Esophagus muscularis mucosa (tissue), 4 donors: ENCODE data around the gene ENO3. TPM values are rescaled to one million over a fixed set of nuclear protein-coding genes. Genes with fewer than 3 reads are reported as not detected.

Experiments used
- DNase-seq: peaks from one replicate; pipeline ENCODE4 v3.0.0-alpha.2; 2017; ENCODE audit errors: extremely low spot score
- H3K27ac ChIP-seq, 4 donors: fragments of 200-600 bp; sonication (generic); replicated peaks in 1 of 4; 1 replicate in 3 of 4; 2 replicates in 1 of 4; pipeline ENCODE4 v1.5.1; 2016 to 2019; ENCODE audit warnings: mild to moderate bottlenecking in 1 of 4
- H3K27me3 ChIP-seq, 4 donors: fragments of 200-600 bp; sonication (generic); one replicate each; pipeline versions ENCODE4 v1.5.1 to v1.6.0; 2016 to 2019
- H3K36me3 ChIP-seq, 4 donors: fragments of 200-600 bp; sonication (generic); one replicate each; pipeline ENCODE4 v1.5.1; 2016 to 2019
- H3K4me1 ChIP-seq, 4 donors: fragments of 200-600 bp; sonication (generic); one replicate each; pipeline ENCODE4 v1.5.1; 2016 to 2019
- H3K4me3 ChIP-seq, 4 donors: fragments of 200-600 bp; sonication (generic); 1 replicate in 2 of 4; 2 replicates in 2 of 4; pipeline ENCODE4 v1.5.1; 2016 to 2019; ENCODE audit warnings: mild to moderate bottlenecking in 4 of 4, moderate library complexity in 1 of 4
- H3K9me3 ChIP-seq, 4 donors: fragments of 200-600 bp; sonication (generic); 1 replicate in 3 of 4; 2 replicates in 1 of 4; pipeline ENCODE4 v1.5.1; 2016 to 2019
- CTCF ChIP-seq, 3 experiments: fragments of 200-600 bp in 2 of 3; fragments of 450-650 bp in 1 of 3; sonication (generic) in 2 of 3; IDR thresholded peaks; one replicate each; pipeline ENCODE4 v1.5.1; 2017 to 2019; ENCODE audit warnings: antibody characterized with exemption in 3 of 3, mild to moderate bottlenecking in 2 of 3, moderate library complexity in 1 of 3
- EP300 ChIP-seq: sonication (generic); formaldehyde crosslinking; IDR thresholded peaks from one replicate; pipeline ENCODE4 v1.6.1; 2017; ENCODE audit warnings: antibody characterized with exemption
- POLR2A ChIP-seq: fragments of 450-650 bp; IDR thresholded peaks from one replicate; pipeline ENCODE4 v1.6.1; 2017; ENCODE audit warnings: antibody characterized with exemption, moderate library complexity, mild to moderate bottlenecking, low read depth
- POLR2AphosphoS5 ChIP-seq, 2 donors: sonication (generic); formaldehyde crosslinking; IDR thresholded peaks; one replicate each; pipeline ENCODE4 v1.6.1; 2017; ENCODE audit warnings: antibody characterized with exemption in 2 of 2
- WGBS: methylation state at CpG from one replicate; pipeline ENCODE4 v1.1.5; 2018; 5-methylcytosine and 5-hydroxymethylcytosine counted together
- intact Hi-C: fragments of 100-400 bp; cut with DNase I; formaldehyde crosslinking; loops from one replicate; pipeline ENCODE4 v1.15.1; 2023
- total RNA-seq, 4 donors: library from RNA; depleted of rRNA; stranded (reverse); fragments of >200 nt; gene quantifications; one replicate each; pipeline versions ENCODE4 v1.1.0 to v1.2.1, GENCODE V29; 2016

ENO3 gene
- total RNA-seq, 4 donors from 2014 or later: 1.2 to 7.2 (median 2.1) TPM

DNA sequence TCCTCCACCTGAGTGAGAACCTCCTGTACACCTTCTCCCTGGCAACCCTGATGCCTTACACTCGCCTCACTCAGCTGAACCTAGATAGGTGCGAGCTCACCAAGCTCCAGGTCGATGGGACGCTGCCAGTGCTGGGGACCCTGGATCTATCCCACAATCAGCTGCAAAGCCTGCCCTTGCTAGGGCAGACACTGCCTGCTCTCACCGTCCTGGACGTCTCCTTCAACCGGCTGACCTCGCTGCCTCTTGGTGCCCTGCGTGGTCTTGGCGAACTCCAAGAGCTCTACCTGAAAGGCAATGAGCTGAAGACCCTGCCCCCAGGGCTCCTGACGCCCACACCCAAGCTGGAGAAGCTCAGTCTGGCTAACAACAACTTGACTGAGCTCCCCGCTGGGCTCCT is 18.2 kb upstream of the ENO3 start:
- WGBS: 96% methylated on average over 7 of the region's 12 CpGs
- peaks cover 7 to 23% (median 18%) of the 10 kb centered on the region in 4 donors for H3K36me3 ChIP-seq
- H3K27ac ChIP-seq: no peak overlapping the region
- TF ChIP-seq CTCF (IDR thresholded peaks at IDR 0.05) (no peak), EP300 (no peak), POLR2AphosphoS5 (IDR thresholded peaks at IDR 0.05) (no peak), POLR2A (no peak)
- peaks cover 13 to 20% (median 17%) of the 10 kb centered on the region in 4 donors for H3K4me1 ChIP-seq
- no peaks in the 10 kb centered on the region for H3K9me3 ChIP-seq
- H3K27me3 ChIP-seq: no peaks in the 10 kb centered on the region
- no peak overlapping the region for H3K4me3 ChIP-seq
- DNase-seq: no peak
- intact Hi-C loops: no loop called here

GRCh38 chr17:4933646-4934045 is 17.3 kb upstream of the ENO3 start:
- Histone ChIP-seq H3K4me1 (peaks cover 22 to 29% (median 26%) of the 10 kb centered on the region in 4 donors), H3K27ac (peak overlapping the region in 1 of 4 donors; percentile 12), H3K36me3 (peaks cover 12 to 30% (median 24%) of the 10 kb centered on the region in 4 donors), H3K4me3 (no peak overlapping the region), H3K27me3 (no peaks in the 10 kb centered on the region), H3K9me3 (no peaks in the 10 kb centered on the region)
- 83% methylated on average over 10 of the region's 16 CpGs for WGBS
- DNase-seq: no peak
- no peak for TF ChIP-seq POLR2AphosphoS5 (IDR thresholded peaks at IDR 0.05)
- TF ChIP-seq CTCF (IDR thresholded peaks at IDR 0.05): no peak
- intact Hi-C loops: no loop called here

- Histone ChIP-seq H3K4me1 (peaks cover 28 to 37% (median 32%) of the 10 kb centered on the region in 4 donors), H3K27ac (peak overlapping the region in 2 of 4 donors; percentile 12 to 58), H3K9me3 (no peaks in the 10 kb centered on the region), H3K4me3 (no peak overlapping the region), H3K27me3 (no peaks in the 10 kb centered on the region), H3K36me3 (peaks cover 12 to 30% (median 24%) of the 10 kb centered on the region in 4 donors)
- DNase-seq: no peak
- 17% methylated on average over 14 of the region's 14 CpGs for WGBS
- TF ChIP-seq POLR2AphosphoS5 (IDR thresholded peaks at IDR 0.05) (peak in 1 of 2 donors; percentile 5), POLR2A (no peak)
- intact Hi-C loops: no loop called here
Measured at GRCh38 chr17:4934173-4934979, 16.5 kb upstream of the ENO3 start.

DNA sequence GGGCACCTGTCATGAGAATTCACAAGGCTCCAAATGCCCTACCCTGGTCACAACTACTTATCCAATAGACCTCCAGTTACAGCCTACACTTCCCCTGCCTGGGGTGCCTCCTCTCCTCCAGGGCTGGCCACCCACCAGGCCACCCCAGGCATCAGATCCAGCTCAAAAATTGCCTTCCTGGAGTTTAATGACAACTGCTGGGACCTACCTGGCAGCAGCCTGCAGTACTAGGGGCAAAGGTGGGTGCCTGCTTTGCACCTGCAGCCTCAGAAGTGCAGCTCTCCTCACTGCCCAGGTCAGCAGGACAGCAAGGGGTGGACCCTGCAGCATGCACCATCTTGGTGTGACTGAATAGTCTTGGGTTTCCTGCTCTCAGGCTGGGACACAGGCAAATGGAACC is 15.3 kb upstream of the ENO3 start:
- TF ChIP-seq POLR2A (no peak), CTCF (IDR thresholded peaks at IDR 0.05) (no peak), EP300 (no peak), POLR2AphosphoS5 (IDR thresholded peaks at IDR 0.05) (no peak)
- Histone ChIP-seq H3K9me3 (no peaks in the 10 kb centered on the region), H3K4me3 (no peak overlapping the region), H3K4me1 (peaks cover 29 to 40% (median 34%) of the 10 kb centered on the region in 4 donors), H3K27ac (no peak overlapping the region), H3K27me3 (no peaks in the 10 kb centered on the region), H3K36me3 (peaks cover 12 to 30% (median 24%) of the 10 kb centered on the region in 4 donors)
- DNase-seq: no peak
- intact Hi-C loops: loop anchor here (5.0 kb wide), 1 partner anchor 52 kb away; the partner anchor contains the start of gene CAMTA2

DNA sequence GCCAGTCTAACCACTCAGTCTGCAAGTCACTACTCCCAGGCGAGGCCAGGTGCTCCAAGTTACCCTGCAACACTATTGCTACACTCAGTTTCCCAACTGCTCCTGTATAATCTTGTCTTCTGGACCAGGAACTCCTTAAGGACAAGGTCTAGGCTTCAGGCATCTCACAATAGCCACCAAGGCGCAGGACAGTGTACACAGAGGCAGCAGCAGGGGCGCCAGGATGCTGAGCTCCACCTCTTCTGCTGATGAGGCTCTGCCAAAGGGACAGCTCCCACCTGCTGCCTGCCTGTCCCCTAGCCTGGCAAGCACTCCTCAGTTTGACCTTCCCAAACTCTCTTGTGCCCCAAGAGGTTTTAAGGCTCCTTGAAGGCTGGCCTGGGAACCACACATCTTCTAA is 14.5 kb upstream of the ENO3 start:
- WGBS: 78% methylated on average over 3 of the region's 3 CpGs

More for the DNA sequence above, 14.5 kb upstream of the ENO3 start:
- no peak overlapping the region for H3K27ac ChIP-seq
- H3K4me3 ChIP-seq: no peak overlapping the region
- TF ChIP-seq POLR2A: no peak
- TF ChIP-seq EP300: no peak
- TF ChIP-seq CTCF (IDR thresholded peaks at IDR 0.05): no peak
- no peak for TF ChIP-seq POLR2AphosphoS5 (IDR thresholded peaks at IDR 0.05)
- H3K9me3 ChIP-seq: no peaks in the 10 kb centered on the region
- peaks cover 36 to 48% (median 42%) of the 10 kb centered on the region in 4 donors for H3K4me1 ChIP-seq
- intact Hi-C loops: loop anchor here (5.0 kb wide), 1 partner anchor 51 kb away; the partner anchor contains the start of gene CAMTA2
- no peaks in the 10 kb centered on the region for H3K27me3 ChIP-seq
- peaks cover 12 to 30% (median 24%) of the 10 kb centered on the region in 4 donors for H3K36me3 ChIP-seq
- no peak for DNase-seq
